ENCODE results near the gene NCOA6.
"Not testable (repeated sequence)": the region's sequence is repeated elsewhere in the genome, so short reads cannot be mapped to it uniquely, and the experiment has no call there.

NCOA6 gene

DNA sequence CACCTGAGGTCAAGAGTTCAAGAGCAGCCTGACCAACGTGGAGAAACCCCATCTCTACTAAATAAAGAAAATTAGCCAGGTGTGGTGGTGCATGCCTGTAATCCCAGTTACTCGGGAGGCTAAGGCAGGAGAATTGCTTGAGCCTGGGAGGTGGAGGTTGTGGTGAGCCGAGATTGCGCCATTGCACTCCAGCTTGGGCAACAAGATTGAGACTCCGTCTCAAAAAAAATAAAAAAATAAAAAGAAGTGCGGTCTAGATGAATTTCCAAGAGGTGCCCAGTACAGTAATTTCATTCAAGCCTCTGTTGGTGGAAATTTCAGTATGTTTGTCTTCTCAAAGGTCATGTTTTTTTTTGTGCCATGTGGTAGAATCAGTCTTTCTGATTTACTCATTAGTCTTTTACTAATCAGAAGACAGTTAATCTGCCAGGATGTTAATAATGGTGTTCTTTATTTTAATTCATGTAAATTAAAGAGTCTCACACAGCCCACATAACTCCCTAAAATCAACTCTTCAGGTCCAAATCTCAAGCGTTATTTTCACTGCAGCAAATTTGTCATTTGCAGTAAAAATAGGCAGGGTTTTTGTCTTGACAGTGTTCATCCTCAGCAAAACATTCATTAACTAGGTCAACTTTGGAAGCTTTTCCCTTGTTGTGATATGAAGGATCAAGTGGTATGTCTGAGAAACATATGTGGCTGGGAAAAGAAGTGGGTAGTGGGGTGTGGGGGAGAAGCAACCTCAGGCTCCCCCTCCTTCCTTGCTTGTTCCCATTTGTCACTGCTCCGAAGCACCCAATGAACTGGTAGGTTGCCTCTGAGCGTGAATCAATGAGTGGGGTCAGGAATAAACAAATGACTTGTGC lies 108.0 kb downstream of the NCOA6 start:
- Histone ChIP-seq H3K4me3 (replicated peaks; ENCODE audit: insufficient read depth, low read length) (no peak overlapping the region), H3K27ac (replicated peaks) (no peak overlapping the region), H3K27me3 (ENCODE audit: insufficient read depth, poor library complexity, severe bottlenecking) (no peaks in the 10 kb centered on the region)
- DNase-seq (ENCODE audit: low read depth in 1 of 2, low spot score in 1 of 2), result no peak
- TF ChIP-seq SPI1 (IDR thresholded peaks at IDR 0.05; ENCODE audit: borderline replicate concordance, low read depth) (no peak), GABPA (IDR thresholded peaks at IDR 0.05; ENCODE audit: low read depth) (no peak), REST (IDR thresholded peaks at IDR 0.05; ENCODE audit: insufficient replicate concordance, low read depth) (no peak), CTCF (IDR thresholded peaks at IDR 0.05; ENCODE audit: insufficient read depth, low read length) (no peak), POLR2AphosphoS5 (IDR thresholded peaks at IDR 0.05; ENCODE audit: low read depth) (no peak)

DNA sequence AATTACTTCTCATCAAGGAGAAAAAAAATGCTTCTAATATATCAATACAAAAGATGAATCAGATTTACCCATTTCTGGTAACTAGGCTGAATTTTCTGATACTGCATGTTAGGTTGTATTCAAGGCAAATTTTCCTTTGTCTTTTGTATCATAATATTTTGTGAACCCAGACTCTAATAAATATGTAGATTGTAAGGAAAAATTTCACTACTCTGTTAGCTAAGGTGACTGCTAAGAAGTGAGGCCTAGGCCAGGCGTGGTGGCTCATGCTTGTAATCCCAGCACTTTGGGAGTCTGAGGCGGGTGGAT lies 108.6 kb downstream of the NCOA6 start:
- no peaks in the 10 kb centered on the region for H3K27me3 ChIP-seq (ENCODE audit: insufficient read depth, poor library complexity, severe bottlenecking)
- H3K27ac ChIP-seq (replicated peaks), result no peak overlapping the region
- TF ChIP-seq REST (IDR thresholded peaks at IDR 0.05; ENCODE audit: insufficient replicate concordance, low read depth) (no peak), POLR2AphosphoS5 (IDR thresholded peaks at IDR 0.05; ENCODE audit: low read depth) (no peak), SPI1 (IDR thresholded peaks at IDR 0.05; ENCODE audit: borderline replicate concordance, low read depth) (no peak), GABPA (IDR thresholded peaks at IDR 0.05; ENCODE audit: low read depth) (no peak), CTCF (IDR thresholded peaks at IDR 0.05; ENCODE audit: insufficient read depth, low read length) (no peak)
- no peak for DNase-seq (ENCODE audit: low read depth in 1 of 2, low spot score in 1 of 2)
- H3K4me3 ChIP-seq (replicated peaks; ENCODE audit: insufficient read depth, low read length), result no peak overlapping the region

DNA sequence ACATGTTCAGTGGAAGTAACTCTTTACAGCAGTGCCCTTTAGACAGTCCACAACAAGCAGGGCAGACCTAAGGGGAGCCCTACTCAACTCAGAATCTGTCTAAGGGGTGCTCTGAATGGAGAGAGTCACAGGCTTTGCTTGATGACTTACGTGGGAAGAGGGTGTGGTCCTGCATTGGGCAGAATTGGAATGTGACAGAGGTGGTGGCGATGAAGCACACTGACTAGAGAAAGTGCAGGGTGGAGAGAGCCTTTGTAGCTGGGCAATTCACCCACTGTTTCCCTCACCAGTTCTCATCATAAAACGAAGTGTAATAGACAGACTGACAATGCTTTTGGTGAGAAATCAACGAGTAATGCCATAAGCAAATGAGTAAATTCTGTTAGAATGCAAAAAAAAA lies 110.1 kb downstream of the NCOA6 start:
- H3K27me3 ChIP-seq (ENCODE audit: insufficient read depth, poor library complexity, severe bottlenecking), result no peaks in the 10 kb centered on the region
- TF ChIP-seq SPI1 (IDR thresholded peaks at IDR 0.05; ENCODE audit: borderline replicate concordance, low read depth), result no peak
- TF ChIP-seq CTCF (IDR thresholded peaks at IDR 0.05; ENCODE audit: insufficient read depth, low read length), result no peak
- no peak for TF ChIP-seq GABPA (IDR thresholded peaks at IDR 0.05; ENCODE audit: low read depth)
- TF ChIP-seq REST (IDR thresholded peaks at IDR 0.05; ENCODE audit: insufficient replicate concordance, low read depth), result no peak
- no peak for TF ChIP-seq POLR2AphosphoS5 (IDR thresholded peaks at IDR 0.05; ENCODE audit: low read depth)
- no peak overlapping the region for H3K4me3 ChIP-seq (replicated peaks; ENCODE audit: insufficient read depth, low read length)
- DNase-seq (ENCODE audit: low read depth in 1 of 2, low spot score in 1 of 2), result no peak
- H3K27ac ChIP-seq (replicated peaks), result no peak overlapping the region

DNA sequence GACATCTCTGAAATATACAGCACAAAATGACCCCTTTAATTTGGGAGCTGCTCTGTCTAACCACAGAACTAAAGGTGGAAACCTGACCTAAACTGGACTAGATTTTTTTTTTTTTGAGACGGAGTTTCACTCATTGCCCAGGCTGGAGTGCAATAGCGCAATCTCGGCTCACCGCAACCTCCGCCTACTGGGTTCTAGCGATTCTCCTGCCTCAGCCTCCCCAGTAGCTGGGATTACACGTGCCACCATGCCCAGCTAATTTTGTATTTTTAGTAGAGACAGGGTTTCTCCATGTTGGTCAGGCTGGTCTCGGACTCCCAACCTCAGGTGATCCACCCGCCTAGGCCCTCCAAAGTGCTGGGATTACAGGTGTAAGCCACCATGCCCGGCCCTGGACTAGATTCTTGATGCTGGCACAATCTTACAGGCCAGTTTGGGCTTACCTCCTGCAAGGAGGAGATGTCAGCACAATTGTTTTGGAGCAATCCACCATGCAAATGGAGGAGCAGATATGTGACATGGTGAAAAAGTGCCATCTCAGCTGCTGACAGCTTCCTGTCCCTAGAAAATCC lies 111.4 kb downstream of the NCOA6 start:
- DNase-seq (ENCODE audit: low read depth in 1 of 2, low spot score in 1 of 2); H3K4me3 ChIP-seq (replicated peaks; ENCODE audit: insufficient read depth, low read length); H3K27me3 ChIP-seq (ENCODE audit: insufficient read depth, poor library complexity, severe bottlenecking); H3K27ac ChIP-seq (replicated peaks): not testable (repeated sequence)

Measured in HL-60 (cell line).